Activated CD4-positive, alpha-beta T cell treated with anti-CD3 and anti-CD28 coated beads, Interleukin-2, Interleukin-6, amounts not matched to agents 100 ng/mL and 50 ng/mL, durations not matched to agents 16 hours and 8 hours (primary cell): Measurements from ENCODE around the gene RCAN3.
"Not testable (repeated sequence)": the region's sequence is repeated elsewhere in the genome, so short reads cannot be mapped to it uniquely, and the experiment has no call there.

Experiments used
- DNase-seq: peaks from one replicate; pipeline ENCODE4 v3.0.0-alpha.2; 2020

The RCAN3 gene

DNA sequence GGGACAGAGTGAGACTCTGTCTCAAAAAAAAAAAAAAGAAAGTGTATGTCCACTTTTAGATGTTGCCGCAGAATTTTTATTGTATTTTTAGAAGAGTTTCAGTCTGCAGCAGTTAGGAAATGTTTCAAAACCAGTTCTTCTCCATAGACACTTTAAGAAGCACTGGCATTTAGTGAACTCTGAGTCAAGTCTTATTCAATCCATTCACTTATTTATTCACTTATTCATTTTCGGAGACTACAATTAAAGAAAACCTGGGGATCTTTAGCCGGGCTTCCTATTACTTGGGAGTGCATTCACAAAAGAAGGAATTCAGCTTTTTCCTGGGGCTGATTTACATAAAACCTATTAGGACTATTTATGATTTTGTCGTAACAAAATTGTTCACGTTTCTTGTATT is 12.3 kb downstream of the RCAN3 start:
- DNase-seq = no peak

DNA sequence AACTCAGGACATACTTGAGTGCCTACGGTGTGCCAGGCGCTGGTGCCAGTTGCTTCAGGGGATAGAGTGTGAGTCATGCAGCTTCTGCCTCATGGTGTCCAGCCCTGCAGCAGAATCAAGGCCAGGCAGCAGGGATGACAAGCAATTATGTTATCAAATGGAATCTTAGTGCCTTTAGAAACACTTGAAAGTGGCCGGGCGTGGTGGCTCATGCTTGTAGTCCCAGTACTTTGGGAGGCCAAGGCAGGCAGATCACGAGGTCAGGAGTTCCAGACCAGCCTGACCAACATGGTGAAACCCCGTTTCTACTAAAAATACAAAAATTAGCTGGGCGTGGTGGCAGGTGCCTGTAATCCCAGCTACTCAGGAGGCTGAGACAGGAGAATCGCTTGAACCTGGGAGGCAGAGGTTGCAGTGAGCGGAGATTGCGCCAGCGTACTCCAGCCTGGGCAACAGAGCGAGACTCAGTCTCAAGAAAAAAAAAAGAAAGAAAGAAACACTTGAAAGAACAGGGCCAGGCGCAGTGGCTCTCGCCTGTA is 13.1 kb downstream of the RCAN3 start:
- DNase-seq = not testable (repeated sequence)

- no peak for DNase-seq
Observed at GRCh38 chr1:24516506-24516905, 13.9 kb downstream of the RCAN3 start.

GRCh38 chr1:24517898-24518297 is 15.3 kb downstream of the RCAN3 start:
- DNase-seq = no peak

DNA sequence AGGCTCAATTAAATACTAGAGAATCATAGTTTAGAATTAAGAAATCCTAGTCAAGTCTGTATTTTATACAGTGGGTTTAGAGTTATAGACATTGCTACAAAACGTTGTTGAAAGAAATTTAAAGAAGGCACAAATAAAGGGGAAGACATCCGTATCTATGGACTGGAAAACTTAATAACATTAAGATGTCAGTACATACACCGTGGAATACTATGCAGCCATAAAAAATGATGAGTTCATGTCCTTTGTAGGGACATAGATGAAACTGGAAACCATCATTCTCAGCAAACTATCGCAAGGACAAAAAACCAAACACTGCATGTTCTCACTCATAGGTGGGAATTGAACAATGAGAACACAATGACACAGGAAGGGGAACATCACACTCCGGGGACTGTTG is 17.6 kb downstream of the RCAN3 start:
- not testable (repeated sequence) for DNase-seq

- DNase-seq = no peak
Observed at GRCh38 chr1:24525606-24526005, 23.0 kb downstream of the RCAN3 start.

GRCh38 chr1:24526045-24526444 is 23.4 kb downstream of the RCAN3 start:
- no peak for DNase-seq

DNA sequence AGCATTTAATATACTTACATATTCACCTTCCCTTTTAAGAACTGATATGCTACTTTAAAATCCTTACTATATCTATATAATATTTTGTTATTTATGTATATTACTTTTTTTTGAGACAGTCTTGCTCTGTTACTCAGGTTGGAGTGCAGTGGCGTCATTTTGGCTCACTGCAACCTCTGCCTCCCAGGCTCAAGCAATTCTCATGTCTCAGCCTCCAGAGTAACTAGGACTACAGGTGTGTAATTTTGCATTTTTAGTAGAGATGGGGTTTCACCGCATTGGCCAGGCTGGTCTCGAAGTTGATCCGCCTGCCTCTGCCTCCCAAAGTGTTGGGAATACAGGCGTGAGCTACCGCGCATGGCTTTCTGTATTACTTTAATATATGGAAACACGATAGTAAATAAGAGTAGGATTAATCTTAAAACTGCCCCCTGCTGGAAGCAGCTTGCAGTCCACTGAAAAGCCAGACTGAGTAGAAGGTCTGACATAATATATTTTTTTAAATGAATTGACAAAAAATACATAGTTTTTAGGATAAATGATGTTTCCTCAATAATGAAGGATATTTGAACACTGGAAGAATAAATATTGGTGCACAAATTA is 24.4 kb downstream of the RCAN3 start:
- DNase-seq = peak; percentile 48

- no peak for DNase-seq
Observed at GRCh38 chr1:24528744-24529143, 26.1 kb downstream of the RCAN3 start.

- DNase-seq = not testable (repeated sequence)
Observed at GRCh38 chr1:24529292-24529691, 26.7 kb downstream of the RCAN3 start.

GRCh38 chr1:24535021-24535424 is 32.4 kb downstream of the RCAN3 start:
- peak; percentile 81 for DNase-seq

DNA sequence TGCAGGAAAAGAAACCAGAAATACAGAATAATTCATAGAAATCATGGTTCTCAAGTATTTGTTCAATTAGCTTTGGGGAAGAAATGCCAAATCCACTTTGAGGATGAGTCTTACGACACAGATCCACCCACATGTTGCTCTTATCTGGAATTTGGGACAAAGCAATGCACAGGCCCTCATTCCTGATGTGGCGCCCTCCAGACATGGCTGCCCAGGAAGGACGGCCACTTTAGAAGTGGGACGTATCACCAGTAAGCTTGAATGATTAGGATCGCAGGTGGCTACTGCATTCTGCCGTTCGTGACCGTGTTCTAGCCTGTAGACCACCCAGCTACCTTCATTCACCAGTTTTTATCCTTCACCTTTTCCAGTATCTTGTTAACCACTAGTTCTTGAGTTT is 33.1 kb downstream of the RCAN3 start:
- no peak for DNase-seq

- DNase-seq = peak; percentile 81
Observed at GRCh38 chr1:24536391-24536840, 33.8 kb downstream of the RCAN3 start.

DNA sequence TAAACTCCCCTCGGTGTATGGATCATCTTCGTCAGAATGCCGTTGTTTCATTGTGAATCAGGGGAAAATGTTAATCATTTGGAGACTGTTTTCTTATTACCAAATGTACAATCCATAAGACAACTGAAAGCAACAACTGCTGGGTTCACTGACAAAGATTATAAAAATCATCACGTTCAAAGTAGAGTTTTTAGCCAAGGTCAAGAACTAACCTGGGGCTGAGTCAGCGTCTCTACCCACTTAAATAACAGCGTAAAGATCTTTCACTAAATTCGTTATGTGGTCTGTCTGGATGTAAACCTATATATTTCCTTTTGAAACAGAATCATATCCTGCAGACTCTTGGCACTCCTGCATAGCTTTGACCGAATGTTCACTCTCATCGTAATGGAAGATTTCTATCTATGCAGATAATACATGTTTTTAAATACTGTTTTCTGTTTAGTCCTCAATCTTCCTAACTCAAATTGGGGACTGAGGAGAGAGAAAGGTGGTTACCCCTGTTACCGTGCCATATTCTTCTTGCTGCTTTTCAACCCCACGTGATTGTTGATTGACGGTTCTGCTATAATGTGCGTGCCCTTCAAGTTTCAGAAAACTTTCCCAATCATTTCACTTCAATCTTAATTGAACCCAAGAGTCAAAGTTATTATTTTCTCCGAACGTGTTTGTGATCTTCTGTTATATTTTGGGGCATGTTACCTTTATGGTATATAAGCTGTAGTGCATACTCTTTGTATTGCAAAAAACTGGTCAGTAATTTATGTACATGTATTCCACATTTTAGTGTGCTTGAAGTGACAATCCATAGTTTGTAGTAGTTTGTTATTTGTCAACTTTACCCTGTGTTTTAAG is 37.6 kb downstream of the RCAN3 start:
- DNase-seq = peak; percentile 77

GRCh38 chr1:24540906-24541710 is 38.5 kb downstream of the RCAN3 start:
- DNase-seq = peak; percentile 66

- DNase-seq = peak; percentile 35
Observed at GRCh38 chr1:24541711-24542346, 39.2 kb downstream of the RCAN3 start.

- DNase-seq = no peak
Observed at GRCh38 chr1:24544239-24544638, 41.6 kb downstream of the RCAN3 start.

DNA sequence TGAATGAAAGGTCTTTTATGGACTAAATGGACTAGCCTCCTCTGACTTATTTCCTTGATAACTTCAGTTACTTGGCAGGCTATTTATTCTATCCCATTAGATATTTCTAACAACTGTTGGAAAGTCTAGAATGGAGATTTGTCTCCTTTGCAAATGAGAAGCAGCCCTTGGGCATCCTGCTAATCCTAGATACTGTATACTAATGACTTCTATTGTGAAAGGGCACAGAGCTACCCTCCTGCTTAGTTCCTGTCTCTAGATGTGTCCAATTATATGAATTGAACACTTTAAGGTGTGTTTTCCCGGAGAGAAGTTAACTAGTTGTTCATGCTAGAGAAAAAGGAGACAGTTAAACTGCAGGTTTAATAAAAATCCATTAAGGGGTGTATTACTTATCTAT is 43.0 kb downstream of the RCAN3 start:
- DNase-seq = no peak

DNA sequence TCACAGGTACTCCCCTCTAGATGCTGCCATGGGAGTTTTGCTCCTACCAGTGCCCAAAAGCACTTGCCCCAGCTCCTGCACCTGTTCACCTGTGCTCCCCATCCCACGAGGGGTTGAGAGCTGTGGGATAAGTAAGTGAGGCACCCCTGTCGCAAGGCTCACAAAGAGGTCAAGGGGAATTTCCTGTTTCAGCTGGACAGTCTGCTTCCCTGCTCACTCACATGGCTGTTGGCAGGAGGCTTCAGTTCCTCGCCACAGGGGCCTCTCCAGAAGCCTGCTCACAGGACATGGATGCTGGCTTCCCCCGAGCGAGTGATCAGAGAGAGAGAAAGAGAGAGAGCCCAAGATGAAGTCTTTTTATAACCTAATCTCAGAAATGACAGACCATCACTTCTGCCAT is 44.6 kb downstream of the RCAN3 start:
- no peak for DNase-seq

- no peak for DNase-seq
Observed at GRCh38 chr1:24548070-24548469, 45.4 kb downstream of the RCAN3 start.

- not testable (repeated sequence) for DNase-seq
Observed at GRCh38 chr1:24549210-24549609, 46.6 kb downstream of the RCAN3 start.

DNA sequence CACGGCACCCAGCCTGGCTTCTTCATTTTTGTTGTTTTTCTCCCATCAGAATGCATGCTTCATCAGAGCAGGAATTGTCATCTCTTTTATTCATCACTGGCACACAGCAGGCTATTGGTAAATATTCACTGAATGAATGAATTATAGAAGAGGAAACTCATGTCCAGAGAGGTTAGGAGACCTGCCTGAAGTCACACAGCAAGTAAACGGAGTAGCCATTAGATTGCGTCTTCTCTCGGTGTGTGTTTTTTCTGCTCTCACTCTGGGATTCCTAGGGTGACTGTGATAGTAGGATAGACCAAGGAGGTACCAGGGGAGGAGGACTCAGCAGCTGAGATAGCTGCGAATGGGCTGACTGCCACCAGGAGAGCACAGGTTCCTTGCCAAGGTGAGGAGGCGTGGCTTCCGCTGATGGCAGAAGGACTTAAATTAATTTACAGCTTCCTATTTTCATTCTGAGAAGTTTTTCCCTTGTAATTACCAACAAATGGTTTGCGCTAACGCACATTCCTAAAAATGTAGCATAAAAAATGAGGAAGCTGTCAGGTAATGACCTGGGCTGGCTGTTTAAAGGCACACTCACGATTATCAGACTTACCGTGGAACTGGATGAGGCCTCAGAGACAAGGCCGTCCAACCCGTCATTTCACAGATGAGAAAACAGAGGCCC is 48.8 kb downstream of the RCAN3 start:
- DNase-seq = no peak
